Activated naive CD8-positive, alpha-beta T cell treated with anti-CD3 and anti-CD28 coated beads, Interleukin-2, amount 50 U/mL, for 24 hours (primary cell): ENCODE measurements around the gene SUN2.

Experiments
- ATAC-seq: fragments of 150-1000 bp; cut with Tn5 transposase; one replicate; pipeline ENCODE4 v1.10.0; 2021
- DNase-seq: peaks from one replicate; pipeline ENCODE4 v3.0.0; 2021
- H3K27ac Mint-ChIP-seq: one replicate; pipeline ENCODE4 v1.8.0; 2021; ENCODE audit warnings: mild to moderate bottlenecking, mixed read lengths
- H3K27me3 Mint-ChIP-seq: one replicate; pipeline ENCODE4 v1.8.0; 2021; ENCODE audit warnings: mixed read lengths
- H3K36me3 Mint-ChIP-seq: one replicate; pipeline ENCODE4 v1.8.0; 2021; ENCODE audit warnings: low read depth, mixed read lengths
- H3K4me1 Mint-ChIP-seq: one replicate; pipeline ENCODE4 v1.8.0; 2021; ENCODE audit warnings: mixed read lengths
- H3K4me3 Mint-ChIP-seq: one replicate; pipeline ENCODE4 v1.8.0; 2021; ENCODE audit warnings: mild to moderate bottlenecking, moderate library complexity, mixed read lengths
- H3K9me3 Mint-ChIP-seq: one replicate; pipeline ENCODE4 v1.8.0; 2021; ENCODE audit warnings: mixed read lengths

Gene SUN2

GRCh38 chr22:38753948-38754750 is 1.6 kb downstream of the SUN2 start:
- Mint-ChIP-seq H3K9me3 (no peaks in the 10 kb centered on the region), H3K4me3 (peak overlapping the region; percentile 92), H3K4me1 (peaks cover 75% of the 10 kb centered on the region), H3K27ac (peak overlapping the region; percentile 86), H3K27me3 (no peaks in the 10 kb centered on the region), H3K36me3 (peaks cover 34% of the 10 kb centered on the region)
- ATAC-seq (no peak), DNase-seq (peak; percentile 27)

DNA sequence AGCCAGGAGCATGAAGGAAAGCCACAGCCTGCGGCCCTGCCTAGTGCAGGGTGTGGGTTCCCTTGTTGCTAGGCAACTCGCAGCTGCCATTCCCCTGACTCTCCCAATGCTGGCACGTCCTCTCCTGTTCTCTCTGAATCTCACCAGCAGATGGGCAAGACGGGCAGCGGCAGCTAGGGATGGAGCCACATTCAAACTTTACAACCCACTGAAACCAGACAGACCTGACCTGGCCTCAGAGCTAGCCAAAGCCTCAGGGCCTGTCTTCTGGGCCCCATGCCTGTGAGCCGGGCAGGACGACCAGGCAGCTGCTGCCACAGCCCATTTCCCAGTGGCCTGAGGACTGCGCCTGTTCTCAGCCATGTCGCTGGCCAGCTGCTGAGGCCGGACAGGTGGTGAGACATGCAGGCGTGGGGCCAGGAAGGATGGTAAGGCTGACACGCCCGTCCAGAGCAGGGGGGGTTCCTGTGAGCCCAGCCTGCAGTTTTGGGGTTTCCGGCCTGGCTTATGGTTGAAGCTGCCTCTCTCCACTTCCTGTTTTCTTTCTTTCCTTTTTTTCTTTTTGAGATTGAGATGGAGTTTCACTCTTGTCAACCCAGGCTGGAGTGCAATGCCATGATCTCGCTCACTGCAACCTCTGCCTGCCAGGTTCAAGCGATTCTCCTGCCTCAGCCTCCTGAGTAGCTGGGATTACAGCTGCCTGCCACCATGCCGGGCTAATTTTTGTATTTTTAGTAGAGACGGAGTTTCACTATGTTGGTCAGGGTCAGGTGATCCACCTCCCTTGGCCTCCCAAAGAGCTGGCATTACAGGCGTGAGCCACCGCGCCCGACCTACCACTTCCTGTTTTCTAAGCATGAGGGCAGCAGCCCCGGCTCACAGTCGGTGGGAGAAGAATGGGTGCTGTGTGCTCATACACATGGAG is 4.1 kb downstream of the SUN2 start:
- peaks cover 41% of the 10 kb centered on the region for H3K36me3 Mint-ChIP-seq
- peak overlapping the region; percentile 92 for H3K4me3 Mint-ChIP-seq
- ATAC-seq (peak; percentile 33), DNase-seq (peak; percentile 77)
- no peaks in the 10 kb centered on the region for H3K9me3 Mint-ChIP-seq
- peaks cover 59% of the 10 kb centered on the region for H3K4me1 Mint-ChIP-seq
- peak overlapping the region; percentile 98 for H3K27ac Mint-ChIP-seq
- H3K27me3 Mint-ChIP-seq: no peaks in the 10 kb centered on the region

DNA sequence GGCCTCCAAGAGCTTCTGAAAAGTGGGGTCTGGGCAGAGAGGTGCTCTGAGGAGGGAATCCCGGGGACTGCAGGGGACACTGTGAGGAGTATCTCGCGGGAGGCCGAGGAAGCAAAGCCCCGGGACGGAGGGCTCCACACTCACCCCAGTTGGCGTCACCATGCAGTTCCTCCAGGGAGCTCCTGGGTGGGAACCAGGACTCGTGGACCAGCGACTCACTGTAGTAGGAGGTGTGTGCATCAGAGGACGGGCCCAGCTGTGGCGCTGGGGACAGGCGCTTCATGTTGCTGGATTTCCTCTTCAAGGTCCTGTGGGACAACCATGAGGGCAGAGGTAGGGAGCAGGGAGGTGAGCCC is 4.8 kb downstream of the SUN2 start:
- Mint-ChIP-seq H3K27ac (peak overlapping the region; percentile 98), H3K36me3 (peaks cover 42% of the 10 kb centered on the region), H3K4me1 (peaks cover 55% of the 10 kb centered on the region), H3K9me3 (no peaks in the 10 kb centered on the region), H3K27me3 (no peaks in the 10 kb centered on the region), H3K4me3 (peak overlapping the region; percentile 92)
- DNase-seq (no peak), ATAC-seq (no peak)

- Mint-ChIP-seq H3K27me3 (no peaks in the 10 kb centered on the region), H3K27ac (peak overlapping the region; percentile 72), H3K9me3 (no peaks in the 10 kb centered on the region), H3K4me1 (peaks cover 57% of the 10 kb centered on the region), H3K36me3 (peaks cover 46% of the 10 kb centered on the region), H3K4me3 (peak overlapping the region; percentile 92)
- no peak for ATAC-seq
- no peak for DNase-seq
Measured at GRCh38 chr22:38750638-38751037, 5.2 kb downstream of the SUN2 start.

- Mint-ChIP-seq H3K27me3 (no peaks in the 10 kb centered on the region), H3K9me3 (no peaks in the 10 kb centered on the region)
Measured at GRCh38 chr22:38750104-38750503, 5.7 kb downstream of the SUN2 start.

GRCh38 chr22:38748487-38749136 is 7.2 kb downstream of the SUN2 start:
- Mint-ChIP-seq H3K4me1 (peaks cover 51% of the 10 kb centered on the region), H3K27me3 (no peaks in the 10 kb centered on the region), H3K27ac (peak overlapping the region; percentile 19), H3K9me3 (no peaks in the 10 kb centered on the region), H3K36me3 (peaks cover 57% of the 10 kb centered on the region), H3K4me3 (no peak overlapping the region)
- ATAC-seq (no peak), DNase-seq (no peak)

More at GRCh38 chr22:38750104-38750503, 5.7 kb downstream of the SUN2 start:
- DNase-seq: no peak
- no peak for ATAC-seq
- Mint-ChIP-seq H3K4me1 (peaks cover 57% of the 10 kb centered on the region), H3K36me3 (peaks cover 50% of the 10 kb centered on the region), H3K27ac (peak overlapping the region; percentile 72), H3K4me3 (peak overlapping the region; percentile 38)

DNA sequence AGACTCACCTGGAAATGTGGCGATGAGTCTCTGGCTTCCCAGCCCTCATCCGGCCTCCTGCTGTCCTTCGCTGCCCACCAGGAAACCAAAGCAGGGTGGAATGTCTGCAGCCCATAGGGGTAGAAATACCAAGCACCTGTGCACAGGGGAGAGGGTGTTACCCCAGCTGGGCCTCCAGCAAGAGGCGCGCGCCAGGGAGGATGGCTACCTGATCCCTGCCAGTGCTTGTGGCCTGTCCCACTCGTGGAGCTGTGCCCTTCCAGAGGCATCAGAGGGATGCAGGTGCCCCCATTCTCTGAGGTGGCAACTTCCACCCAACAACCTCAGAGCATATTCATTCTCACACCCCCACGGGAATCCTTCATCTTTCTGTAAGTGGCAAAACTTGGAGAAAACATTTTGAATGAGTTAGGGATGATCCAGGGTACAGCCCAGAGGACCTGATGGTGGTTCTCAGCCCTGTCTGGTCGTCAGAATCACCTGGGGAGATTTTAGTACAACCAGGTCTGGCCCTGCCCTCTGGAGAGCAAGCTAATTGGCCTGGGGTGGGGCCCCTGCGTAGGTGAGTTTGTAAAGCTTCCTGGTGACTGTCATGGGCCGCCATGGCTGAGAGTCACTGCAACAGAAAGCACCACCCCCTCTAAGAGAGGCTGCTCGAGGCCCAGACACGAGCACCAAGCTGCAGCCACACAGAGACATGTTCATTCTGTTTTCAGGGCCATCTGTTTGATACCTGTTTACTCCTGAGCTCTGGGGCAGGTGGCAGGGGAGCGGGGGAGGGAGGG is 9.9 kb downstream of the SUN2 start:
- ATAC-seq (no peak), DNase-seq (no peak)
- Mint-ChIP-seq H3K27ac (no peak overlapping the region), H3K27me3 (no peaks in the 10 kb centered on the region), H3K4me1 (peaks cover 29% of the 10 kb centered on the region), H3K4me3 (no peak overlapping the region), H3K9me3 (no peaks in the 10 kb centered on the region), H3K36me3 (peaks cover 62% of the 10 kb centered on the region)

- Mint-ChIP-seq H3K27me3 (no peaks in the 10 kb centered on the region), H3K4me1 (peaks cover 22% of the 10 kb centered on the region), H3K36me3 (peaks cover 61% of the 10 kb centered on the region), H3K9me3 (no peaks in the 10 kb centered on the region), H3K27ac (no peak overlapping the region), H3K4me3 (no peak overlapping the region)
- ATAC-seq: no peak
- DNase-seq: no peak
Measured at GRCh38 chr22:38744981-38745380, 10.8 kb downstream of the SUN2 start.

DNA sequence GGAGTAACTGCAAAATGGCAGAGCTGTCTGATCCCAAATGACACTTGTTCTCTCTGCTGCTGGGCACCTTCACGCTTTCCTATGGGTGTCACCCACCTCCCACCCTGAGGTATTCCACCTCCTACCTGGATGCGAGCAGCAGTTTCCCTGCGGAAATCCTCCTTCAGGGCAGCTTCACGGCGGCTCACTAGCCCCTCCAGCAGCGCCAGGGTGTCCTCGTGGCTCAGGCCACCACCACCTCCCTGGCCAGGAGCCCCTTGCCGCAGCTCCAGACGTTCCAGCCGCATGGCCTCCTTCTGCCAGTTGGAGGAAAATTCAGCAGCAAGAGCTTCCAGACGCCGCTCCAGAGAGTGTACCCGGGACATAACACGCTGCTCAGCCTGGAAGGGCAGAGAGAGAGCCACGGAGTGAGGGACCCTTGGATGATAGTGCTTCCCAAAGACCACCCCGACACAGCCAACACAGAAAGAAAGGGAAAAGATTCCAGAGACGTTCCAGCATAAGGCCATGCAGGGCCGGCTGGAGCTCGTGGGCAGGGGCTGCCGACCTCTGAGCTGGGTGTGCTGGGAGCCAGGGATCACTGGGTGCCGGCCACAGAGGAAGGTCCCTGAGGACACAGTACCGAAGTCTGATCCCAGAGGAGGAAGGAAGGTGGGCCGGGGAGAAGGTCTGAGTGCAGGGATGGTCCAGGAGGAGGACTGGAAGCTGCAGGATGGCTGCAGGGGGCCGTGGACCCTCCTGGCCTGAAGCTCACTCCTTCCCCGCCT is 13.4 kb downstream of the SUN2 start:
- Mint-ChIP-seq H3K4me3 (no peak overlapping the region), H3K27ac (no peak overlapping the region), H3K36me3 (peaks cover 55% of the 10 kb centered on the region), H3K27me3 (no peaks in the 10 kb centered on the region), H3K4me1 (peaks cover 11% of the 10 kb centered on the region), H3K9me3 (no peaks in the 10 kb centered on the region)
- no peak for ATAC-seq
- no peak for DNase-seq

- Mint-ChIP-seq H3K27me3 (no peaks in the 10 kb centered on the region), H3K36me3 (peaks cover 59% of the 10 kb centered on the region), H3K4me1 (peaks cover 15% of the 10 kb centered on the region), H3K27ac (peak overlapping the region; percentile 51), H3K4me3 (no peak overlapping the region), H3K9me3 (no peaks in the 10 kb centered on the region)
- ATAC-seq: no peak
- DNase-seq: no peak
Measured at GRCh38 chr22:38741576-38741975, 14.2 kb downstream of the SUN2 start.

- no peak overlapping the region for H3K4me3 Mint-ChIP-seq
- DNase-seq (no peak), ATAC-seq (no peak)
- peak overlapping the region; percentile 51 for H3K27ac Mint-ChIP-seq
- peaks cover 15% of the 10 kb centered on the region for H3K4me1 Mint-ChIP-seq
- H3K27me3 Mint-ChIP-seq: no peaks in the 10 kb centered on the region
- H3K9me3 Mint-ChIP-seq: no peaks in the 10 kb centered on the region
- H3K36me3 Mint-ChIP-seq: peaks cover 59% of the 10 kb centered on the region
Measured at GRCh38 chr22:38741166-38741565, 14.6 kb downstream of the SUN2 start.

DNA sequence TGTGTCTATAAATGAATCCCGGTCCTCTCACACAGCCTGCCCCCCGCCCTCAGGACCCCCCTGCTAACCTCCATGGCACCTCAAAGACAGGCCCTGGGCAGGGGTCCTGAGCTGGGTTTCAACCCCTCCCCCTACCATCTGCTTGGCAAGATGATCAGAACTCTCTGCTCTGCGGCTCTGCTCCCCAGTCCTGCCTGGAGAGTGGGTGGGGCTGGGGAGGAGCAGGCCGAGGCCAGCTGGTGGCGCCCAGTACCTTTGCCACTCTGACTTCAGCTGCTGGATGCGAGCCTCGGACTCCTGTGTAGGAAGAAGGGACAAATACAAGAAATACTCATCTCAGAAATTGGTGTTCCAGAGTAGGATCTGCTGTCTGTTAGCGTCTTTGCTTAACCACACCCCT is 15.0 kb downstream of the SUN2 start:
- H3K4me3 Mint-ChIP-seq: no peak overlapping the region
- no peaks in the 10 kb centered on the region for H3K9me3 Mint-ChIP-seq
- H3K27me3 Mint-ChIP-seq: no peaks in the 10 kb centered on the region
- ATAC-seq: no peak
- peaks cover 16% of the 10 kb centered on the region for H3K4me1 Mint-ChIP-seq
- H3K27ac Mint-ChIP-seq: peak overlapping the region; percentile 51
- peaks cover 55% of the 10 kb centered on the region for H3K36me3 Mint-ChIP-seq
- DNase-seq: no peak

DNA sequence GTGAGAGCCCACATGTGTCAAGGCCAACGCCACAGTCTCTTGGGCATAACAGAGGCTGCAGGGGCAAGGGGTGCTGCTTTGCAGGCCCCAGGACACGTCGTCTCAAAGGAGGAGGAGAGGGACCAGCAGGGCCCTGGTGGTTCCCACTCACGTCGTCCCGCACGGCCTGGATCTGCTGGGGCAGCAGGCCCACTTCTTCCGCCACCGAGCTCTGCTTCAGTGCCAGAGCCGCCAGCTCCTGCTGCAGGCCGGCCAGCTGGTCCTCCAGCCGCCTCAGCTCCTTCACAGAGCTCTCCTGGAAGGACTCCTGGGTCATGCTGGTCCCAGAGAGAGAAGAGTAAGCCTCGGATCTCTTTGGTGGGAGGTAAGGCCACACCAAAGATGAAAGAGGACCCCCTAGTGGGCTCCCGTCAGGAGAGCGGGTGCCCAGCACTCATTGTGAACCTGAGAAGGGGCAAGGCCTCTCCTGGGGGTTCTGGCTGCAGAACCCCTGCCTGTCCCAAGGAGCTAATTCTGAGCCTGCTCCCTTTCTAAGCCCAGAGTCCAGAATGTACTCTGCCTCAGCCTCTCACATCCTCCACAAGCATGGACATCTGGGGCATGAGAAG is 15.6 kb downstream of the SUN2 start:
- peaks cover 20% of the 10 kb centered on the region for H3K4me1 Mint-ChIP-seq
- H3K4me3 Mint-ChIP-seq: no peak overlapping the region
- no peak for ATAC-seq
- H3K36me3 Mint-ChIP-seq: peaks cover 52% of the 10 kb centered on the region
- peak overlapping the region; percentile 51 for H3K27ac Mint-ChIP-seq
- no peak for DNase-seq
- H3K9me3 Mint-ChIP-seq: no peaks in the 10 kb centered on the region
- H3K27me3 Mint-ChIP-seq: no peaks in the 10 kb centered on the region
